BLaER1 (cell line): ENCODE results near the gene LYAR.

Experiments used
- H3K27ac ChIP-seq: shearing (Covaris generic); formaldehyde crosslinking; 2 replicates; pipeline ENCODE4 v1.8.1; 2022
- H3K27me3 ChIP-seq: shearing (Covaris generic); formaldehyde crosslinking; 2 replicates; pipeline ENCODE4 v1.8.1; 2022
- H3K36me3 ChIP-seq: shearing (Covaris generic); formaldehyde crosslinking; 2 replicates; pipeline ENCODE4 v1.8.1; 2022
- H3K4me1 ChIP-seq: shearing (Covaris generic); formaldehyde crosslinking; 2 replicates; pipeline ENCODE4 v1.8.1; 2022
- H3K4me2 ChIP-seq: shearing (Covaris generic); formaldehyde crosslinking; 2 replicates; pipeline ENCODE4 v1.8.1; 2022
- H3K4me3 ChIP-seq: shearing (Covaris generic); formaldehyde crosslinking; 2 replicates; pipeline ENCODE4 v1.8.1; 2022
- H3K9ac ChIP-seq: shearing (Covaris generic); formaldehyde crosslinking; 2 replicates; pipeline ENCODE4 v1.8.1; 2022
- H3K9me3 ChIP-seq: shearing (Covaris generic); formaldehyde crosslinking; 2 replicates; pipeline ENCODE4 v1.8.1; 2022
- H4K20me1 ChIP-seq: shearing (Covaris generic); formaldehyde crosslinking; 2 replicates; pipeline ENCODE4 v1.8.1; 2022
- Cebpa-rat ChIP-seq: shearing (Covaris generic); IDR thresholded peaks from 2 replicates; pipeline ENCODE4 v1.8.1; 2022

LYAR gene

DNA sequence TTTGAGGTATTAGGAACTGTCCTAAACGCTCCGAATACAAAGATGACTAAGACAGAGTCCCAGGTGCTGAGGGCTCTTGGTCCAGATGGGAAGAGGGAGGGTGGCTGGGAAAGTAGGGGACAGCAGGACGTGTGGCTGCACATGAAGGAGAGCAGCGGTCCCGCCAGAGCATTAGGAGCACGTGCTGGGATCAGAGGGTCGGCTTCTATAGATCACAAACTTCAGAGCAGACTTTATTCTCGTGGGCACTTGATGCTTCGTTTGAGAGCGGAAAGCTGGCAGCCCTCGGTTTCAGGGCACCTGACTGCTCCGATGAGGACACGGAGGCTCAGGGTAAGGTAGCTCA, 26.2 kb upstream of the LYAR start:
- H3K36me3 ChIP-seq: peaks cover 80% of the 10 kb centered on the region
- TF ChIP-seq Cebpa-rat: no peak
- H3K27me3 ChIP-seq: no peaks in the 10 kb centered on the region
- no peak overlapping the region for H3K27ac ChIP-seq
- no peak overlapping the region for H3K4me2 ChIP-seq
- H3K4me3 ChIP-seq: no peak overlapping the region
- no peaks in the 10 kb centered on the region for H4K20me1 ChIP-seq
- no peaks in the 10 kb centered on the region for H3K9me3 ChIP-seq
- peaks cover 16% of the 10 kb centered on the region for H3K4me1 ChIP-seq
- H3K9ac ChIP-seq: no peak overlapping the region

- no peak for TF ChIP-seq Cebpa-rat
- H3K9me3 ChIP-seq: no peaks in the 10 kb centered on the region
- no peak overlapping the region for H3K27ac ChIP-seq
- no peak overlapping the region for H3K4me3 ChIP-seq
- peaks cover 16% of the 10 kb centered on the region for H3K4me1 ChIP-seq
- peaks cover 75% of the 10 kb centered on the region for H3K36me3 ChIP-seq
- H3K27me3 ChIP-seq: no peaks in the 10 kb centered on the region
- no peak overlapping the region for H3K4me2 ChIP-seq
- H4K20me1 ChIP-seq: no peaks in the 10 kb centered on the region
- no peak overlapping the region for H3K9ac ChIP-seq
These were observed 25.7 kb upstream of the LYAR start for GRCh38 chr4:4315461-4316149.

GRCh38 chr4:4311193-4311592, 21.2 kb upstream of the LYAR start:
- no peak overlapping the region for H3K4me3 ChIP-seq
- H3K36me3 ChIP-seq: peaks cover 68% of the 10 kb centered on the region
- no peaks in the 10 kb centered on the region for H3K9me3 ChIP-seq
- H3K27me3 ChIP-seq: no peaks in the 10 kb centered on the region
- 0 out of 2 replicates have a peak, but pooled peaks cover 8% of the 10 kb centered on the region for H4K20me1 ChIP-seq
- TF ChIP-seq Cebpa-rat: no peak
- H3K4me1 ChIP-seq: peaks cover under 1% of the 10 kb centered on the region; the same call in 1 of the 2 replicates
- no peak overlapping the region for H3K4me2 ChIP-seq
- H3K27ac ChIP-seq: no peak overlapping the region
- H3K9ac ChIP-seq: no peak overlapping the region

- no peaks in the 10 kb centered on the region for H3K27me3 ChIP-seq
- no peak for TF ChIP-seq Cebpa-rat
- no peak overlapping the region for H3K4me2 ChIP-seq
- H3K27ac ChIP-seq: no peak overlapping the region
- H3K9me3 ChIP-seq: no peaks in the 10 kb centered on the region
- H3K9ac ChIP-seq: no peak overlapping the region
- H4K20me1 ChIP-seq: 0 out of 2 replicates have a peak, but pooled peaks cover 8% of the 10 kb centered on the region
- H3K4me3 ChIP-seq: no peak overlapping the region
- no peaks in the 10 kb centered on the region; the same call in 1 of the 2 replicates for H3K4me1 ChIP-seq
- H3K36me3 ChIP-seq: peaks cover 60% of the 10 kb centered on the region
These were observed 19.0 kb upstream of the LYAR start for GRCh38 chr4:4308800-4309441.

- peaks cover 55% of the 10 kb centered on the region for H3K36me3 ChIP-seq
- no peaks in the 10 kb centered on the region; the same call in 1 of the 2 replicates for H3K4me1 ChIP-seq
- 0 out of 2 replicates have a peak, but pooled peaks cover 13% of the 10 kb centered on the region for H4K20me1 ChIP-seq
- no peak overlapping the region for H3K4me2 ChIP-seq
- H3K9me3 ChIP-seq: no peaks in the 10 kb centered on the region
- no peak overlapping the region for H3K4me3 ChIP-seq
- H3K27me3 ChIP-seq: no peaks in the 10 kb centered on the region
- no peak for TF ChIP-seq Cebpa-rat
- H3K27ac ChIP-seq: no peak overlapping the region
- H3K9ac ChIP-seq: no peak overlapping the region
These were observed 17.0 kb upstream of the LYAR start for GRCh38 chr4:4306920-4307319.

DNA sequence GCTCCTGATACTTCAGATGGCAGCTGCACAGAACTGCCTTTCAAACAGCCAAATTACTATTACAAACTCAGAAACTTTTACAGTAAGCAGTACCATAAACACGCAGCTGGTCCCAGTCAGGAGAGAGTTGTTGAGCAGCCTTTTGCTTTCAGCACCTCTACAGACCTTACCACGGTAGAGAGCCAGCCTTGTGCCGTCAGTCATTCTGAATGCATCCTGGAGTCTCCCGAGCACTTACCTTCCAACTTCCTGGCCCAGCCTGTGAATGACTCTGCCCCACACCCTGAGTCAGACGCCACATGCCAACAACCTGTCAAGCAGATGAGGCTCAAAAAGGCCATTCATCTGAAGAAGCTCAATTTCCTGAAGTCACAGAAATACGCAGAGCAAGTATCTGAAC, 12.5 kb upstream of the LYAR start:
- H3K4me1 ChIP-seq: no peaks in the 10 kb centered on the region
- H3K4me2 ChIP-seq: no peak overlapping the region
- H3K27ac ChIP-seq: no peak overlapping the region
- no peak overlapping the region for H3K9ac ChIP-seq
- H3K36me3 ChIP-seq: peaks cover 56% of the 10 kb centered on the region
- H3K4me3 ChIP-seq: no peak overlapping the region
- H3K27me3 ChIP-seq: no peaks in the 10 kb centered on the region
- peaks cover 37% of the 10 kb centered on the region for H4K20me1 ChIP-seq
- no peaks in the 10 kb centered on the region for H3K9me3 ChIP-seq
- TF ChIP-seq Cebpa-rat: no peak

DNA sequence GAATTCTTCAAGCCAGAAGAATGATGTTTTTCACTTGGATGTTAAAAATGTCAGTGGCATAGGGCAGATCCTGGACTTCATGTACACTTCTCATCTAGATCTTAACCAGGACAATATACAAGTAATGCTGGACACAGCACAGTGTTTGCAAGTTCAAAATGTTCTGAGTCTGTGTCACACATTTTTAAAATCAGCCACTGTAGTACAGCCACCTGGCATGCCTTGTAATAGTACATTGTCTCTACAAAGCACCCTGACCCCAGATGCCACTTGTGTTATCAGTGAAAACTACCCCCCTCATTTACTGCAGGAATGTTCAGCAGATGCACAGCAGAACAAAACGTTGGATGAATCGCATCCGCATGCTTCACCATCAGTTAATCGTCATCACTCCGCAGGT, 12.0 kb upstream of the LYAR start:
- no peaks in the 10 kb centered on the region for H3K9me3 ChIP-seq
- peaks cover 37% of the 10 kb centered on the region for H4K20me1 ChIP-seq
- H3K4me3 ChIP-seq: no peak overlapping the region
- no peak overlapping the region for H3K4me2 ChIP-seq
- TF ChIP-seq Cebpa-rat: no peak
- no peaks in the 10 kb centered on the region for H3K27me3 ChIP-seq
- H3K4me1 ChIP-seq: no peaks in the 10 kb centered on the region
- H3K9ac ChIP-seq: no peak overlapping the region
- H3K36me3 ChIP-seq: peaks cover 56% of the 10 kb centered on the region
- no peak overlapping the region for H3K27ac ChIP-seq

GRCh38 chr4:4299006-4299405, 9.1 kb upstream of the LYAR start:
- Histone ChIP-seq H3K36me3 (peaks cover 57% of the 10 kb centered on the region), H4K20me1 (peaks cover 37% of the 10 kb centered on the region), H3K4me3 (no peak overlapping the region), H3K27ac (no peak overlapping the region), H3K9ac (no peak overlapping the region), H3K27me3 (no peaks in the 10 kb centered on the region), H3K4me1 (no peaks in the 10 kb centered on the region), H3K4me2 (no peak overlapping the region), H3K9me3 (peaks cover 21% of the 10 kb centered on the region)
- no peak for TF ChIP-seq Cebpa-rat

- TF ChIP-seq Cebpa-rat: no peak
- H3K9me3 ChIP-seq: peaks cover 21% of the 10 kb centered on the region
- H3K9ac ChIP-seq: no peak overlapping the region
- peaks cover 59% of the 10 kb centered on the region for H3K36me3 ChIP-seq
- H3K27ac ChIP-seq: no peak overlapping the region
- H3K27me3 ChIP-seq: no peaks in the 10 kb centered on the region
- peaks cover 50% of the 10 kb centered on the region for H4K20me1 ChIP-seq
- H3K4me2 ChIP-seq: no peak overlapping the region
- no peak overlapping the region for H3K4me3 ChIP-seq
- peaks cover 5% of the 10 kb centered on the region for H3K4me1 ChIP-seq
These were observed 6.4 kb upstream of the LYAR start for GRCh38 chr4:4296283-4296846.

GRCh38 chr4:4293279-4293678, 3.3 kb upstream of the LYAR start:
- no peak overlapping the region for H3K4me3 ChIP-seq
- no peak for TF ChIP-seq Cebpa-rat
- H3K27ac ChIP-seq: no peak overlapping the region
- peaks cover 42% of the 10 kb centered on the region for H3K36me3 ChIP-seq
- H4K20me1 ChIP-seq: peaks cover 38% of the 10 kb centered on the region
- H3K9me3 ChIP-seq: peaks cover 21% of the 10 kb centered on the region
- H3K9ac ChIP-seq: no peak overlapping the region
- H3K4me1 ChIP-seq: peaks cover 24% of the 10 kb centered on the region
- no peaks in the 10 kb centered on the region for H3K27me3 ChIP-seq
- H3K4me2 ChIP-seq: no peak overlapping the region
